Activated CD4-positive, alpha-beta memory T cell treated with anti-CD3 and anti-CD28 coated beads, Interleukin-2, amount 10 ng/mL, durations not matched to agents 7 days and 5 days (primary cell): Measurements from ENCODE around the gene ZNF581. TPM values are rescaled to one million over a fixed set of nuclear protein-coding genes. Genes with fewer than 3 reads are reported as not detected.
A peak's percentile ranks its signal among the peaks of the same experiment; 100 is the strongest.

Experiments used
- CTCF ChIA-PET: fragments of 350-600 bp; sonication (Branson Sonifier 250); formaldehyde crosslinking; loops from one replicate; lab custom pipeline; 2021; ENCODE audit warnings: antibody characterized with exemption, inconsistent platforms; lab: Charles Lee
- POLR2A ChIA-PET: fragments of 350-600 bp; sonication (Branson Sonifier 250); formaldehyde crosslinking; loops from one replicate; lab custom pipeline; 2021; ENCODE audit warnings: antibody characterized with exemption; lab: Charles Lee
- DNase-seq: peaks from one replicate; pipeline ENCODE4 v3.0.0-alpha.2; 2020
- H3K27ac Mint-ChIP-seq: one replicate; pipeline ENCODE4 v1.8.0; 2021; ENCODE audit warnings: mild to moderate bottlenecking, mixed read lengths
- H3K27me3 Mint-ChIP-seq: one replicate; pipeline ENCODE4 v1.8.0; 2021; ENCODE audit warnings: mixed read lengths
- H3K36me3 Mint-ChIP-seq: one replicate; pipeline ENCODE4 v1.8.0; 2021; ENCODE audit warnings: low read depth, mixed read lengths
- H3K4me1 Mint-ChIP-seq: one replicate; pipeline ENCODE4 v1.8.0; 2021; ENCODE audit warnings: mixed read lengths
- H3K4me3 Mint-ChIP-seq: one replicate; pipeline ENCODE4 v1.8.0; 2021; ENCODE audit warnings: mild to moderate bottlenecking, mixed read lengths
- H3K9me3 Mint-ChIP-seq: one replicate; pipeline ENCODE4 v1.8.0; 2021; ENCODE audit warnings: mixed read lengths
- total RNA-seq, 2 experiments: library from RNA; stranded (reverse); gene quantifications; one replicate each; pipeline ENCODE4 v1.2.3, GENCODE V29; 2021

ZNF581 gene
- total RNA-seq, 2 experiments from 2014 or later, result 26.6 to 30.1 TPM

- CTCF ChIA-PET, result interaction anchor here (0.6 to 3.0 kb wide), 24 partner anchors 9 to 1465 kb away, joined by 3 to 25 read pairs (median 5); partner anchors contain the start of genes EPN1, FIZ1, KMT5C and MBOAT7
- POLR2A ChIA-PET, result interaction anchor here (0.5 to 2.5 kb wide), 22 partner anchors 10 to 315 kb away, joined by 3 to 23 read pairs (median 4); partner anchors contain the start of genes FIZ1, KMT5C, NAT14 and TMEM238
- H3K4me3 Mint-ChIP-seq, result peak overlapping the region; percentile 83
- H3K27me3 Mint-ChIP-seq, result no peaks in the 10 kb centered on the region
- DNase-seq, result peak; percentile 100
- peaks cover 41% of the 10 kb centered on the region for H3K4me1 Mint-ChIP-seq
- H3K27ac Mint-ChIP-seq, result peak overlapping the region; percentile 94
- H3K36me3 Mint-ChIP-seq, result peaks cover 29% of the 10 kb centered on the region
- H3K9me3 Mint-ChIP-seq, result no peaks in the 10 kb centered on the region
Measured at GRCh38 chr19:55654323-55654867, 10.9 kb downstream of the ZNF581 start.

GRCh38 chr19:55654868-55655647, 11.6 kb downstream of the ZNF581 start, which contains the start of gene U2AF2:
Gene U2AF2 (plus strand): TSS chr19:55655035. CDS start chr19:55655105, 70 bp downstream.
- Mint-ChIP-seq H3K4me3 (peak within 1 kb of the TSS; percentile 83), H3K27ac (peak within 1 kb of the TSS; percentile 94), H3K9me3 (no peaks in the 10 kb centered on the region), H3K27me3 (no peaks in the 10 kb centered on the region), H3K36me3 (peaks cover 35% of the 10 kb centered on the region), H3K4me1 (peaks cover 41% of the 10 kb centered on the region)
- POLR2A ChIA-PET, result interaction anchor here (0.5 to 2.5 kb wide), 22 partner anchors 9 to 316 kb away, joined by 3 to 23 read pairs (median 4); partner anchors contain the start of genes FIZ1, KMT5C, NAT14 and TMEM238
- DNase-seq, result peak; percentile 96
- CTCF ChIA-PET, result interaction anchor here (0.6 to 3.0 kb wide), 24 partner anchors 9 to 1466 kb away, joined by 3 to 25 read pairs (median 5); partner anchors contain the start of genes EPN1, FIZ1, KMT5C and MBOAT7

GRCh38 chr19:55655648-55656040, 12.2 kb downstream of the ZNF581 start:
- ChIA-PET POLR2A (no interaction called here), CTCF (interaction anchor here (0.6 to 1.8 kb wide), 2 partner anchors 17 to 28 kb away, joined by 5 read pairs; no protein-coding TSS in a partner anchor)
- Mint-ChIP-seq H3K27ac (peak overlapping the region; percentile 94), H3K27me3 (no peaks in the 10 kb centered on the region), H3K9me3 (no peaks in the 10 kb centered on the region), H3K4me3 (peak overlapping the region; percentile 83), H3K4me1 (peaks cover 46% of the 10 kb centered on the region), H3K36me3 (peaks cover 41% of the 10 kb centered on the region)
- no peak for DNase-seq

GRCh38 chr19:55656552-55656951, 13.1 kb downstream of the ZNF581 start:
- Mint-ChIP-seq H3K9me3 (no peaks in the 10 kb centered on the region), H3K4me3 (peak overlapping the region; percentile 83), H3K27ac (peak overlapping the region; percentile 94), H3K36me3 (peaks cover 48% of the 10 kb centered on the region), H3K4me1 (peaks cover 46% of the 10 kb centered on the region), H3K27me3 (no peaks in the 10 kb centered on the region)
- no peak for DNase-seq
- ChIA-PET POLR2A (interaction anchor here (0.6 to 3.0 kb wide), 7 partner anchors 9 to 593 kb away, joined by 3 to 16 read pairs (median 4); partner anchors contain the start of genes CCDC106, PPP6R1 and RDH13), CTCF (interaction anchor here (1.0 to 2.1 kb wide), 4 partner anchors 15 to 29 kb away, joined by 3 to 11 read pairs (median 4); no protein-coding TSS in a partner anchor)

- H3K9me3 Mint-ChIP-seq, result no peaks in the 10 kb centered on the region
- H3K4me1 Mint-ChIP-seq, result peaks cover 46% of the 10 kb centered on the region
- ChIA-PET CTCF (interaction anchor here (1.0 to 2.1 kb wide), 4 partner anchors 14 to 30 kb away, joined by 3 to 11 read pairs (median 4); no protein-coding TSS in a partner anchor), POLR2A (interaction anchor here (1.1 to 3.0 kb wide), 7 partner anchors 9 to 398 kb away, joined by 3 to 16 read pairs (median 4); partner anchors contain the start of genes CCDC106 and PPP6R1)
- peak overlapping the region; percentile 94 for H3K27ac Mint-ChIP-seq
- peaks cover 54% of the 10 kb centered on the region for H3K36me3 Mint-ChIP-seq
- DNase-seq, result no peak
- no peaks in the 10 kb centered on the region for H3K27me3 Mint-ChIP-seq
- H3K4me3 Mint-ChIP-seq, result peak overlapping the region; percentile 83
Measured at GRCh38 chr19:55656988-55657747, 13.7 kb downstream of the ZNF581 start.

GRCh38 chr19:55658846-55659459, 15.5 kb downstream of the ZNF581 start:
- ChIA-PET CTCF (no interaction called here), POLR2A (interaction anchor here (3.0 kb wide), 2 partner anchors 8 to 17 kb away, joined by 7 to 16 read pairs; no protein-coding TSS in a partner anchor)
- H3K27ac Mint-ChIP-seq, result no peak overlapping the region
- no peaks in the 10 kb centered on the region for H3K27me3 Mint-ChIP-seq
- peaks cover 69% of the 10 kb centered on the region for H3K36me3 Mint-ChIP-seq
- H3K4me1 Mint-ChIP-seq, result peaks cover 51% of the 10 kb centered on the region
- H3K4me3 Mint-ChIP-seq, result no peak overlapping the region
- no peak for DNase-seq
- no peaks in the 10 kb centered on the region for H3K9me3 Mint-ChIP-seq

GRCh38 chr19:55659822-55660221, 16.4 kb downstream of the ZNF581 start:
- DNase-seq, result no peak
- H3K27ac Mint-ChIP-seq, result no peak overlapping the region
- no peaks in the 10 kb centered on the region for H3K9me3 Mint-ChIP-seq
- no peaks in the 10 kb centered on the region for H3K27me3 Mint-ChIP-seq
- peaks cover 75% of the 10 kb centered on the region for H3K36me3 Mint-ChIP-seq
- POLR2A ChIA-PET, result interaction anchor here (1.3 kb wide), 1 partner anchor 9 kb away, joined by 5 read pairs; no protein-coding TSS in a partner anchor
- CTCF ChIA-PET, result no interaction called here
- peaks cover 51% of the 10 kb centered on the region for H3K4me1 Mint-ChIP-seq
- H3K4me3 Mint-ChIP-seq, result no peak overlapping the region

GRCh38 chr19:55660404-55660803, 17.0 kb downstream of the ZNF581 start:
- Mint-ChIP-seq H3K27me3 (no peaks in the 10 kb centered on the region), H3K27ac (no peak overlapping the region), H3K4me1 (peaks cover 51% of the 10 kb centered on the region), H3K4me3 (no peak overlapping the region), H3K9me3 (no peaks in the 10 kb centered on the region), H3K36me3 (peaks cover 74% of the 10 kb centered on the region)
- POLR2A ChIA-PET, result interaction anchor here (1.3 kb wide), 1 partner anchor 8 kb away, joined by 5 read pairs; no protein-coding TSS in a partner anchor
- CTCF ChIA-PET, result no interaction called here
- no peak for DNase-seq

- Mint-ChIP-seq H3K9me3 (no peaks in the 10 kb centered on the region), H3K4me1 (peaks cover 47% of the 10 kb centered on the region), H3K36me3 (peaks cover 72% of the 10 kb centered on the region), H3K4me3 (no peak overlapping the region), H3K27me3 (no peaks in the 10 kb centered on the region), H3K27ac (no peak overlapping the region)
- no peak for DNase-seq
- ChIA-PET POLR2A (no interaction called here), CTCF (no interaction called here)
Measured at GRCh38 chr19:55660991-55661390, 17.5 kb downstream of the ZNF581 start.

- Mint-ChIP-seq H3K4me3 (no peak overlapping the region), H3K4me1 (peaks cover 40% of the 10 kb centered on the region), H3K9me3 (no peaks in the 10 kb centered on the region), H3K36me3 (peaks cover 70% of the 10 kb centered on the region), H3K27me3 (no peaks in the 10 kb centered on the region), H3K27ac (no peak overlapping the region)
- no peak for DNase-seq
- CTCF ChIA-PET, result no interaction called here
- POLR2A ChIA-PET, result no interaction called here
Measured at GRCh38 chr19:55661826-55662225, 18.4 kb downstream of the ZNF581 start.

- no peak for DNase-seq
- POLR2A ChIA-PET, result interaction anchor here (1.0 kb wide), 1 partner anchor 9 kb away, joined by 3 read pairs; the partner anchor contains the start of gene U2AF2
- Mint-ChIP-seq H3K4me3 (no peak overlapping the region), H3K36me3 (peaks cover 71% of the 10 kb centered on the region), H3K27ac (no peak overlapping the region), H3K27me3 (no peaks in the 10 kb centered on the region), H3K4me1 (peaks cover 22% of the 10 kb centered on the region), H3K9me3 (no peaks in the 10 kb centered on the region)
- CTCF ChIA-PET, result no interaction called here
Measured at GRCh38 chr19:55663846-55664536, 20.5 kb downstream of the ZNF581 start.
